ENCODE results near the gene FNDC3B. TPM values are rescaled to one million over a fixed set of nuclear protein-coding genes. Genes with fewer than 3 reads are reported as not detected.

The FNDC3B gene
- total RNA-seq, 1 donor = 221 TPM

DNA sequence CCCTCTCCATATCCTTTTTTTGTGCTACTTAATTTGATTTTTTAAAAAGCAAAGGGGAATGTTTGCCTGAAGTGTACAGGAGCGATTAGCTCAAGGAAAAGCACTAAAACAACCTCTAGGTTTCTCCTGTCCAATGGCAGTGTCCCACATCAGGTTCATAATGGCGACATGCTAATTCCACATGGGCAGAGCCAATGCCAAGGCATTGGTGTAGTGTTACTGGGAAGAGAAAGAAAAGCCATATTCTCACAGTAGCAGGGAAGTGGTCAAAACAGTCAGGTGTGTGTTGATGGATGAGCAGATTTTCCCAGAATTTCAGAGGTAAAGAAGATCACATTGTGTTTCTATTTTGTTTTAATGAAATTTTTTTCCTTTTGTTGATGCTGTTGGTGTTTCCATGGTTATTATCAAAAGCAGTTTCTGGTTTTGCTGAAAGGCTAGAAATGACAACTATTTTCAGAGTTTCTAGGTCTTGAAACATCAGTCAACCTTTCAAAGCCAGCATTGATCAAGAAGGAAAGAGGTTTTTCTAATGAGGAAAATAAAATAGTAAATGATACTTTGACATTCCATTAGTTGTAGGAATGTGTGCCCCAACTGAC is 65.2 kb downstream of the FNDC3B start:
- H3K4me3 ChIP-seq (ENCODE audit: low read depth, low read length) = no peak overlapping the region
- DNase-seq (ENCODE audit: low read depth) = no peak
- TF ChIP-seq, protein P1, sequence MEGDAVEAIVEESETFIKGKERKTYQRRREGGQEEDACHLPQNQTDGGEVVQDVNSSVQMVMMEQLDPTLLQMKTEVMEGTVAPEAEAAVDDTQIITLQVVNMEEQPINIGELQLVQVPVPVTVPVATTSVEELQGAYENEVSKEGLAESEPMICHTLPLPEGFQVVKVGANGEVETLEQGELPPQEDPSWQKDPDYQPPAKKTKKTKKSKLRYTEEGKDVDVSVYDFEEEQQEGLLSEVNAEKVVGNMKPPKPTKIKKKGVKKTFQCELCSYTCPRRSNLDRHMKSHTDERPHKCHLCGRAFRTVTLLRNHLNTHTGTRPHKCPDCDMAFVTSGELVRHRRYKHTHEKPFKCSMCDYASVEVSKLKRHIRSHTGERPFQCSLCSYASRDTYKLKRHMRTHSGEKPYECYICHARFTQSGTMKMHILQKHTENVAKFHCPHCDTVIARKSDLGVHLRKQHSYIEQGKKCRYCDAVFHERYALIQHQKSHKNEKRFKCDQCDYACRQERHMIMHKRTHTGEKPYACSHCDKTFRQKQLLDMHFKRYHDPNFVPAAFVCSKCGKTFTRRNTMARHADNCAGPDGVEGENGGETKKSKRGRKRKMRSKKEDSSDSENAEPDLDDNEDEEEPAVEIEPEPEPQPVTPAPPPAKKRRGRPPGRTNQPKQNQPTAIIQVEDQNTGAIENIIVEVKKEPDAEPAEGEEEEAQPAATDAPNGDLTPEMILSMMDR (IDR thresholded peaks at IDR 0.05; ENCODE audit: insufficient read depth, low read depth, low read length) = no peak

DNA sequence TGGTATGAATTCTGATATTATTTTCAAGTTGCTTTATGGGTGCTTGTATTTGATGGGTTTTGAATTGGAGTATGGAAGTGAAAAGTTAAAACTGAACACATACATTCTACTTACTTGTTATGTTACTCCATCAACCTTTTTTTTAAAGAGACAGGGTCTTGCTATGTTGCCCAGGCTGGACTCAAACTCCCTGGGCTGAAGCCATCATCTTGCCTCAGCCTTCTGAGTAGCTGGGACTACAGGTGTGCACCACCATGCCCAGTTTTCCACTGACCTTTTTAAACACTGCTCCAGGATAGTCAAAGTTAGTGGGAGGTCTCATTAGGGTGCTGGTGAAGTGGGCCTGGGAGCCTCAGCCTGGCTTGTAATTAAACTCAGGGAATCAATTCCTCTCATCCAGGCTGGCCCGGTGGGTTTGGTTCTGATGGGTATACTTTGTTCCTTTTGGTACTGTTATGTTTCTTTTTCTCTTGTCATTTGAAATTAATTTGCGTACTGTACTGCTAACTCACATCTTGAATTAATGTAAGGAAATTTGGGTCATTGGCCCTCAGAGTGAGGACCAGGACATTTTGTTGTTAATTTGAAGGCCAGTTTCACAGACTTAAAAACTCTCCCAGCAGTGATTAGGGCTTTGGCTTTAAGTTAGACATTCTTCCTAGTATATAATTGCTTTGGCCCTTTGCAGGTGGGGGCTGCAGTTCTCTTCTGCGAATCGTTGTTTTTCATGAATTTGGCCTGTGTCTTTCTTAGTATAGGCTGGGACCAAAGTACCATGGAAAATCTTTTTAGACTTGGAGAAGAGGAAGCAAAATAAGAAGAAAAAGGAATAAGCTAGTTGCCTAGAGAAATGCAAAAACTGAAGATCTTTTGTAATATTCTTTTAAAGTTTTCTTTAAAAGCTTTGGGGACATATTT is 66.9 kb downstream of the FNDC3B start:
- no peak overlapping the region for H3K4me3 ChIP-seq (ENCODE audit: low read depth, low read length)
- DNase-seq (ENCODE audit: low read depth) = no peak
- TF ChIP-seq, protein P1 (IDR thresholded peaks at IDR 0.05; ENCODE audit: insufficient read depth, low read depth, low read length) = no peak

DNA sequence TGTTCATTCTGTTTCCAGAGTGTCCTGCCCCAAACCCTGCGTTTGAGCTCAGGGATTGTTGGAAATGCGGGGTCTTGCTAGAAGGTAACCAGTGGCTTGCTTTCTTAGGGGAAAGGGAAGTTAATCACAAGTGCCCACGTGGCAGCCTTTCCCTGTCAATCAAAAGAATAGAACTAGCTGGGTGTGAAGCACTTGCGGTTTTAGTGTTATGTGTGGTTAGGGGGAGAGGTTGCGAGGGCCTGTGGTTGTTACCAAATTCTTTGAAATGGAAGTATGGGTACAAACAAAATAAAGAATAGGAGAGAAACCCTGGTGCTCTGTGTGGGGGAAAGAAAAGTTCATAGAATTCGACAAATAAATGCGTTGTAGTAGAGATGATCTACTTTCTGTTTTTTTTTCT is 67.6 kb downstream of the FNDC3B start:
- no peak overlapping the region for H3K4me3 ChIP-seq (ENCODE audit: low read depth, low read length)
- TF ChIP-seq, protein P1 (IDR thresholded peaks at IDR 0.05; ENCODE audit: insufficient read depth, low read depth, low read length) = no peak
- no peak for DNase-seq (ENCODE audit: low read depth)

DNA sequence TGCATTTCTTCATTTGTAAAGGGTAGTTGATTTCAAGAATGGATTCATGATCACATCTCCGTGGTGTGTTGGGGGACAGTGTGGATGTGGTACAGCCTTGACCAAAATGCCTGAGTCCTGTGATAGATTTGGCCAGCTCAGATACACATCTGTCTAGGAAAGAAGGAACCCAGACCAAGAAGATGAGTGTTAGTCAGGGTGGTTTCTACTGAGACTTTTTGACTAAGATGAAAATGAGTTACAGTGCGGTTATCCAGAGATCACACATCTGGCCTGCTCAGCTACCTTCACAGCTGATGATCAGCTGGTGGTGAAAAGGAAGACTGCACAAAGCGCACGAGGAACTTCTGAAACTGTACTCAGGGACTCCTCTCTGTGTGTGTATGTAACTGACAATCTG is 68.0 kb downstream of the FNDC3B start:
- TF ChIP-seq, protein P1 (IDR thresholded peaks at IDR 0.05; ENCODE audit: insufficient read depth, low read depth, low read length) = no peak
- no peak for DNase-seq (ENCODE audit: low read depth)
- H3K4me3 ChIP-seq (ENCODE audit: low read depth, low read length) = no peak overlapping the region

DNA sequence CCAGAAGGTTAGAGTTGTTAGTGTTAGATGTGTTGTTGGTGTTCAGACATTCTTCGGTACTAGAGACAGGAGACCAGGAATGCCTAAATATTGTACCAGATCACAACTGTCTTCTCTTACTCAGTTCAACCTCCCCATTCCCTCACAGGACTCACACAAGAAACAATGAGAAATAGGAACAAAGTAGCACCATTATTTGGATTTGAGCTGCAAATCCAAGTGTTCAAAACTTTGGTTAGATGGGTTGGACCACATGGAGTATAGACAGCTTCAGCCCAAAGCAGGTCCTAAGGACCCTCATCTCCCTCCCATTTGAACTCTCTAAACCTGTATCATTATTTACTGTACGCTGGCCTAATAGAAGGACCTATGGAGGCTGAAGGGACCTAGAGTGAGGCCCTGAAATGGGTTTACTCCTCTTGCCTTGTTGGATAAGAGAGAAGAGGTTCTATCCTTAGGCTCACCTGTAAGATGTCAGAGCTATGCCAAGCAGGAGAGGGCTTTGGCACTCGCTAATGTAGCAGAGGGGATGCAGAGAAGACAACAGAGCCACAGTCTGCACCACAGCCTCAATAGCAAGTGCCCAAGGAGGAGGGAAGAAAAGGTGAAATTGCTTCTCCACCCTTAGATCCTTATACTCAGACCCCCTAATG is 70.9 kb downstream of the FNDC3B start:
- H3K4me3 ChIP-seq (ENCODE audit: low read depth, low read length) = no peak overlapping the region
- TF ChIP-seq, protein P1 (IDR thresholded peaks at IDR 0.05; ENCODE audit: insufficient read depth, low read depth, low read length) = no peak
- DNase-seq (ENCODE audit: low read depth) = no peak

DNA sequence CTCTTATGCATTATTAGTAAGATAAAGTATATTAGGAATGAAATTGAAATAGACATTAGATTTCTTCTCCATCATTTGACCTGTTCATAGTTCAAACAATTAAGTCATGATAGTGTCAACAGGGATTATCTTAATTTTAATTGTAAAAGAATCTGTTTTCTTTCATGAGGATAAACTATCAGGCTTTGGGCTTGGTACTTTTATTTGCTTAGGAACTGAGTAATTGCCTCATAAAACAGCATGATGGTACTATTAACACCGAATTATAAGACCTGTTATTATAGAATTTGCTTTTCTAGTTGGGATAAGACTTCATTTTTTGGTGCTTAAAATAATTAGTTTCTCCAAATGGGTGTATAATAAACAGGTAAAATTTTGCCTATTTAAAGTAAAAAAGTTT is 71.8 kb downstream of the FNDC3B start:
- DNase-seq (ENCODE audit: low read depth) = no peak
- TF ChIP-seq, protein P1 (IDR thresholded peaks at IDR 0.05; ENCODE audit: insufficient read depth, low read depth, low read length) = no peak
- H3K4me3 ChIP-seq (ENCODE audit: low read depth, low read length) = no peak overlapping the region
